ENCODE results near the gene RUSF1.
"Not testable (repeated sequence)": the region's sequence is repeated elsewhere in the genome, so short reads cannot be mapped to it uniquely, and the experiment has no call there.

Gene RUSF1

DNA sequence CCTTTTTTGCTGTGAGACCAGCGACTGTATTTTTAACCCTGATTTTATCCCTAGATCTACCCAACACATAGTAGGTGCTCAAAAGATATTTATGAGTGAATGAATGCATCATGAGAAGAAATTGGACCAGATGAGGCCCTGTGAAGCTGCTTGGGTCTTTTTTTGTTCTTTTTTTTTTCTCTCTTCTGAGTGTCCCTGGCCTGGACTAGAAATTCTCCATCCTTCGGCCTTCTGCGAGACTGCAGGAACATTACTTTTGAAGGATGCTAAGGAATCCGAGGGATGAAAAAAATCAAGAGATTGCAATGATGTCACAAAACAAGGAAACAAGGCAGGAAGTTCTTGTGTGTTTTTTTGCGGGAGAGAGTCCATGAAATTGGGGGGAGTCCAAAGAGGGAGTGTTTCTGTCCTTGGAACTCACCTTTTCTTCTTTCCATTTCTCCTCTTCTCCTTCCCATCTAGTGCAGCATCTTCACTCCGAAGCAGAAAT is 560 bp upstream of the RUSF1 start:
- no peak for DNase-seq
- H3K27ac ChIP-seq, result peak overlapping the region; percentile 97

DNA sequence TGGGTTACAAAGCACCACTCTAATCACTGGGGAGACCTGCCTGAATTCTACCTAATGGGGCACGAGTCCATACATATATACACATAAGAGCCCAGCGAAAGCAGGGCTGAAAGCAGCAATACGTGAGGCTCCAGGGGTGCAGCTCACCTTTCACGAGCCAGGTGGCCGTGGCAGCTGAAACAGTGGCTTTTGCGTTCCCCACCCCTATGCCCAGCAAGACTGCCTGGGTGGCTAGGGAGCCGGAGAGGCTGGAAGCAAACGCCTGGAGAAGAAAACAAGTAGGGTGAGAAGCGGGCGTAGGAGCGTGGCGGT is 618 bp downstream of the RUSF1 start:
- peaks cover 7% of the 10 kb centered on the region for H3K36me3 ChIP-seq (replicated peaks)
- TF ChIP-seq, protein P1, sequence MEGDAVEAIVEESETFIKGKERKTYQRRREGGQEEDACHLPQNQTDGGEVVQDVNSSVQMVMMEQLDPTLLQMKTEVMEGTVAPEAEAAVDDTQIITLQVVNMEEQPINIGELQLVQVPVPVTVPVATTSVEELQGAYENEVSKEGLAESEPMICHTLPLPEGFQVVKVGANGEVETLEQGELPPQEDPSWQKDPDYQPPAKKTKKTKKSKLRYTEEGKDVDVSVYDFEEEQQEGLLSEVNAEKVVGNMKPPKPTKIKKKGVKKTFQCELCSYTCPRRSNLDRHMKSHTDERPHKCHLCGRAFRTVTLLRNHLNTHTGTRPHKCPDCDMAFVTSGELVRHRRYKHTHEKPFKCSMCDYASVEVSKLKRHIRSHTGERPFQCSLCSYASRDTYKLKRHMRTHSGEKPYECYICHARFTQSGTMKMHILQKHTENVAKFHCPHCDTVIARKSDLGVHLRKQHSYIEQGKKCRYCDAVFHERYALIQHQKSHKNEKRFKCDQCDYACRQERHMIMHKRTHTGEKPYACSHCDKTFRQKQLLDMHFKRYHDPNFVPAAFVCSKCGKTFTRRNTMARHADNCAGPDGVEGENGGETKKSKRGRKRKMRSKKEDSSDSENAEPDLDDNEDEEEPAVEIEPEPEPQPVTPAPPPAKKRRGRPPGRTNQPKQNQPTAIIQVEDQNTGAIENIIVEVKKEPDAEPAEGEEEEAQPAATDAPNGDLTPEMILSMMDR (IDR thresholded peaks at IDR 0.05; ENCODE audit: low read depth, low read length, missing control alignments), result no peak
- H3K27me3 ChIP-seq (replicated peaks), result no peaks in the 10 kb centered on the region
- in situ Hi-C loops (cut with HindIII; ENCODE audit: low pct_ligation_motif_present, low sequenced_read_pairs), result no loop called here
- peak overlapping the region; percentile 97 for H3K4me3 ChIP-seq (ENCODE audit: low read depth, low read length)
- no peak for DNase-seq
- H3K27ac ChIP-seq, result peak overlapping the region; percentile 97

More for the DNA sequence above, 560 bp upstream of the RUSF1 start:
- TF ChIP-seq, protein P1 (IDR thresholded peaks at IDR 0.05; ENCODE audit: low read depth, low read length, missing control alignments), result no peak
- peak overlapping the region; percentile 97 for H3K4me3 ChIP-seq (ENCODE audit: low read depth, low read length)
- no peaks in the 10 kb centered on the region for H3K27me3 ChIP-seq (replicated peaks)
- peaks cover 7% of the 10 kb centered on the region for H3K36me3 ChIP-seq (replicated peaks)
- in situ Hi-C loops (cut with HindIII; ENCODE audit: low pct_ligation_motif_present, low sequenced_read_pairs), result no loop called here

DNA sequence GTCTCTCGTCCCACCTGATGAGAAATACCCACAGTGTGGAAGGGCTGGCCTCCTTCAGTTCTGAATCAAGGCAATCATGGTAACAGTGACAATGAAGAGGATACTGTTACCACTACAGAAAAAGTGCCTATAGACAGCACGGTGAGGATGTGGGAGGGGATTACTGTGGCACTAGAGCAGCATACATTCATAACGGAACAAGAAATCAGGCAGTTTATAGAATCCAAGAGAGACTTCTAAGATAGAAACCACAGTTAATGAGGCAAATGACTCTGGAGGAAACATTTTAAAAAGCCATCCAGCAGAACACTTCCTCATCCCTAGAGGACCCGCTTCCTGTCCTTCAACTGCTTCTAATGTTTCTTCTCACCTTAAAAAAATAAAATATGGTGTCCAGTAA is 2.7 kb downstream of the RUSF1 start:
- DNase-seq, result no peak
- TF ChIP-seq, protein P1 (IDR thresholded peaks at IDR 0.05; ENCODE audit: low read depth, low read length, missing control alignments), result no peak
- H3K4me3 ChIP-seq (ENCODE audit: low read depth, low read length), result no peak overlapping the region
- no peaks in the 10 kb centered on the region for H3K27me3 ChIP-seq (replicated peaks)
- in situ Hi-C loops (cut with HindIII; ENCODE audit: low pct_ligation_motif_present, low sequenced_read_pairs), result no loop called here
- H3K27ac ChIP-seq, result no peak overlapping the region
- peaks cover 7% of the 10 kb centered on the region for H3K36me3 ChIP-seq (replicated peaks)

- H3K27ac ChIP-seq, result no peak overlapping the region
Observed at GRCh38 chr16:31504159-31504558, 4.0 kb downstream of the RUSF1 start.

GRCh38 chr16:31503555-31503954 is 4.6 kb downstream of the RUSF1 start:
- in situ Hi-C loops (cut with HindIII; ENCODE audit: low pct_ligation_motif_present, low sequenced_read_pairs); H3K27ac ChIP-seq; H3K27me3 ChIP-seq (replicated peaks); DNase-seq; H3K4me3 ChIP-seq (ENCODE audit: low read depth, low read length): not testable (repeated sequence)
- H3K36me3 ChIP-seq (replicated peaks), result peaks cover 17% of the 10 kb centered on the region

More at GRCh38 chr16:31504159-31504558, 4.0 kb downstream of the RUSF1 start:
- no peaks in the 10 kb centered on the region for H3K27me3 ChIP-seq (replicated peaks)
- DNase-seq, result no peak
- TF ChIP-seq, protein P1 (IDR thresholded peaks at IDR 0.05; ENCODE audit: low read depth, low read length, missing control alignments), result no peak
- H3K4me3 ChIP-seq (ENCODE audit: low read depth, low read length), result no peak overlapping the region
- H3K36me3 ChIP-seq (replicated peaks), result peaks cover 14% of the 10 kb centered on the region
- in situ Hi-C loops (cut with HindIII; ENCODE audit: low pct_ligation_motif_present, low sequenced_read_pairs), result no loop called here

DNA sequence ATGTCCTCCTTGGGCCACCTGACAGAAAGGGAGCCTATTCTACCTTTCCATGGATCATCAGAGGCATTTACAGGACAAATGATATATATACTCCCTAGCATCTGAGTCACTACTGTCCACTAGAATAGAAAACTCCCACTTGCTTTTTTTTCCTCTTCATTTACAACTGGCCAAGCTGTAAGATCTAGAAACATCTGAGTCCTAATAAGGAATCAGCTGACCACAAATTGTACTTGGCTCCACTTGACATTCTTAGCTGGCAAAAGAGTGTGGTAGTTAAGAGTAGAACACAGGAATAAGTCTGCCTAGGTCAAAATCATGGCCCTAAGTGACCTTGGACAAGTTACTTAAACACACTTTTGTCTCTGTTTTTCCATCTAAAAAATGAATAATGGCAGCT is 5.2 kb downstream of the RUSF1 start:
- TF ChIP-seq, protein P1 (IDR thresholded peaks at IDR 0.05; ENCODE audit: low read depth, low read length, missing control alignments), result no peak
- peaks cover 16% of the 10 kb centered on the region for H3K36me3 ChIP-seq (replicated peaks)
- in situ Hi-C loops (cut with HindIII; ENCODE audit: low pct_ligation_motif_present, low sequenced_read_pairs), result no loop called here

More for the DNA sequence above, 5.2 kb downstream of the RUSF1 start:
- no peak overlapping the region for H3K27ac ChIP-seq
- DNase-seq, result no peak
- no peaks in the 10 kb centered on the region for H3K27me3 ChIP-seq (replicated peaks)
- no peak overlapping the region for H3K4me3 ChIP-seq (ENCODE audit: low read depth, low read length)

Measured in brain microvascular endothelial cell (primary cell).